NK-92 treated with Interleukin-12 subunit alpha and Interleukin-12 subunit beta, amount 100 ng/mL, for 24 hours (cell line): ENCODE measurements around the gene ANKRD65.
"Not testable (repeated sequence)": the region's sequence is repeated elsewhere in the genome, so short reads cannot be mapped to it uniquely, and the experiment has no call there.

ENCODE experiments used
- DNase-seq: peaks from one replicate; lab custom pipeline; 2025; lab: John Stamatoyannopoulos, UW

Gene ANKRD65

GRCh38 chr1:1430114-1430982 lies 9.3 kb upstream of the ANKRD65 start:
- no peak for DNase-seq

- DNase-seq, result no peak
Measured at GRCh38 chr1:1429671-1430073, 8.6 kb upstream of the ANKRD65 start.

GRCh38 chr1:1428967-1429366 lies 7.9 kb upstream of the ANKRD65 start:
- not testable (repeated sequence) for DNase-seq

GRCh38 chr1:1428174-1428573 lies 7.1 kb upstream of the ANKRD65 start:
- DNase-seq, result no peak

DNA sequence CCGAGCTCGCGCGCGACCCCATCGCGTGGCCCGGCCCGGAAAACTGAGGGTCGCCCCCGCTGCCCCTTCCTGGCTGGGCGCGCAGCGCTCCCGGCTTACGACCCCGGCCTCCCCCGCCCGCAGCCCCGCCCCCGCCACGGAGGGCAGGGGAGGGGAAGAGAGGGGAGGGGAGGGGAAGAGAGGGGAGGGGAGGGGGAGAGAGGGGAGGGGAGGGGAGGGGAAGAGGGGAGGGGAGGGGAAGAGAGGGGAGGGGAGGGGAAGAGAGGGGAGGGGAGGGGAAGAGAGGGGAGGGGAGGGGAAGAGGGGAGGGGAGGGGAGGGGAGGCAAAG lies 6.7 kb upstream of the ANKRD65 start:
- DNase-seq, result no peak

- no peak for DNase-seq
Measured at GRCh38 chr1:1427106-1427819, 6.2 kb upstream of the ANKRD65 start.

GRCh38 chr1:1426496-1427105 lies 5.5 kb upstream of the ANKRD65 start:
- no peak for DNase-seq

GRCh38 chr1:1425753-1426495 lies 4.8 kb upstream of the ANKRD65 start:
- DNase-seq, result no peak

GRCh38 chr1:1425426-1425752 lies 4.3 kb upstream of the ANKRD65 start:
- DNase-seq, result no peak

- no peak for DNase-seq
Measured at GRCh38 chr1:1424707-1425106, 3.6 kb upstream of the ANKRD65 start.

DNA sequence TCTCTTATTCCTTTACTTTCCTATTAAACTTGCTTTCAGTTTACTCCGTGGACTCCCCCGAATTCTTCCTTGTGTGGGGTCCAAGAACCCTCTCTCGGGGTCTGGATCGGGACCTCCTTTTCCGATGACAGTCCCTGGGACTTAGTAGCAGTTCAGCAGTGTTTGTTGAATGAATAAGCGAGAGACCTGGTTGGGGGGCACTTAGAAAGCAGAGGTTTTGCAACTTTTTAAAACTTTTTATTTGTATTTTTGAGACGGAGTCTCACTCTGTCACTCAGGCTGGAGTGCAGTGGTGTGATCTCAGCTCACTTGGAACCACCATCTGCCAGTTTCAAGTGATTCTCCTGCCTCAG lies 2.1 kb upstream of the ANKRD65 start:
- no peak for DNase-seq

DNA sequence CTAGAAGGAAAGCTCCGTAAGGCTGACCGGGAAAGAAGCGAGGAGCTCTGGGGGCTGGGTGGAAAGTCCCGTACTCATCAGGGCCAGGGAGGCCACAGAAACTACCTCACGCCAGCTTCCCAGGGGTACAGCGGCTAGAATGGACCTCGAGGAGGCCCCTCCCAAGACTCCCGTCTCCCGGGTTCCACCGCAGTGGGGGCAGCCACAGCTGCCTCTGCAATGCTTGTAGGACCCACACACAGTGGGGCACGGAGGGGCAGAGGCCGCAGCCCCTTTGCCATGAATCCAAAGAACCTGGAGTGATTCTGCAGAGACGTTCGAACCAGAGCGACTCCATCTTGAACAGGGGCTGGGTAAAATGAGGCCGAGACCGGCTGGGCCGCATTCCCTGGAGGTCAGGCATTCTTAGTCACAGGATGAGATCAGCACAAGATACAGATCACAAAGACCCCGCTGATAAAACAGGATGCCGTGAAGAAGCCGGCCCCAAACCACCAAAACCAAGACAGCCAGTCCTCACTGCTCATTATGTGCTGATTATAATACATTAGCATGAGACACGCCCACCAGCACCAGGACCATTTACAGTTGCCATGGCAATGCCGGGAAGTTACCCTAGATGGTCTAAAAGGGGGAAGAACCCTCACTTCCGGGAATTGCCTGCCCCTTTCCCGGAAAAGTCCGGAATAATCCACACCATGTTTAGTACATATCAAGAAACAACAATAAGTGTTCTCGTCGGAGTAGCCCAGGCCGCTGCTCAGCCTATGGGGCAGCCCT lies 1.6 kb upstream of the ANKRD65 start:
- no peak for DNase-seq

DNA sequence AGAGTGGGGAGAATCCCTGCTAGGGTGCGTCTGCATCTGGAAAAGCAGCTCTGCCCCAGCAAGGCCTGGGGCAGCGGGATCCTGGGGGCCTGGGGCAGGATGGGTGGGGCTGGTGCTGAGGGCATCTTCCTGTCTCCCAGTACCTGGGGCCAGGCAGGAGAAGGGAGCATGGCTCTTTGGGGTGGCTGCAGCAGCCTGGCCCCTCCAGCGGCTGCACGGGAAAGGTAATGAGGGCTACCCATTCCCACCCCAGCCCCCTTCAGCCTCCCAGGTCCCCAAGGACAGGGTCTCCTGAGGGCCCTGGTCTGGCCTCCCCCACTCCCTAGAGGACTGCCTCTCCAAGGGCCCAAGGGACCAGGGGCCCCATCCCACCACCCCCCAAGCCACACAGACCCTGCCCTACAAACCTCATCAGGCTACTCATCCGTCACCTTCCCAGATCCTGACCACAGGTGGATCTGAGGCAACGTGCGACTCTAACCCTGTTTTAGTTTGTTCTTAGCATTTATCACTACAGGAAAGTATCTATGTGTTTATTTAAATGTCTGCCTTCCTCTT lies 910 bp upstream of the ANKRD65 start:
- no peak for DNase-seq

GRCh38 chr1:1420654-1421141 lies 378 bp downstream of the ANKRD65 start:
- DNase-seq, result no peak

DNA sequence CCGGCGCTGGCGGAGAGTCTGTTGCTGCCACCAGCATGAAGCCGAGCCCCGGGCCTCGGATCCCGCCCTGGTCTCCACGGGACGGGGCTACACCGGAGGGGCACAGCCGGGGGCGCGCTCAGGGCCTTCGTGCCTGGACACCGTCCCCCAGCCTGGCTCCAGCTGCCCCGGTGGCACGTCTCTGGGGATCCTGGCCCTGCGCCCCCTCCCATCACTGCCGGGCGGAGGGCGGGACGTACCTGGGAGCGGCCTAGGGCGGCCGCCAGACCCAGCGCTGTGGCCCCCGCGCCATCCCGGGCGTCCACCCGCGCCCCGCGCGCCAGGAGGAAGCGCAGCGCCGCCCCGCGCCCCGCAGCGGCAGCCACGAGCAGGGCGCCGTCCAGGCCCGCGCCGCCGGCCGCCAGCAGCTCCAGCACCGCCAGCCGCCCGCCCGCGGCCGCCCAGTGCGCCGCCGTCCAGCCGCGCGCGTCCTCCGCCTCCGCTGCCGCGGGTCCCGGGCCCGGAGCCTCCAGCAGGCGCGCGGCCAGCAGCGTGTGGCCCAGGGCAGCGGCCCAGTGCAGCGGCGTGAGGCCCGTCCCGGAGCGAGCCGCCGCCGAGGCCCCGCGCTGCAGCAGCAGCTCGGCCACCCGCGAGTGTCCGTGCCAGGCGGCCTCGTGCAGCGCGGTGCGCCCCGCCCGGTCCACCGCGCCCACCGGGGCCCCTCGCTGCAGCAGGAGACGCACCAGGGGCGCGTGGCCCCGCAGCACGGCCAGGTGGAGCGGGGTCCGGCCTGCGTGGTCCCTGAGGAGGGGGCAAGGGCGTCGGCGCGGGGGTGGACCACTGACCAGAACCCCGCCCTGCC lies 1.0 kb downstream of the ANKRD65 start:
- DNase-seq, result no peak

- no peak for DNase-seq
Measured at GRCh38 chr1:1419363-1419812, 1.7 kb downstream of the ANKRD65 start.

GRCh38 chr1:1418464-1419362 lies 2.4 kb downstream of the ANKRD65 start:
- no peak for DNase-seq

DNA sequence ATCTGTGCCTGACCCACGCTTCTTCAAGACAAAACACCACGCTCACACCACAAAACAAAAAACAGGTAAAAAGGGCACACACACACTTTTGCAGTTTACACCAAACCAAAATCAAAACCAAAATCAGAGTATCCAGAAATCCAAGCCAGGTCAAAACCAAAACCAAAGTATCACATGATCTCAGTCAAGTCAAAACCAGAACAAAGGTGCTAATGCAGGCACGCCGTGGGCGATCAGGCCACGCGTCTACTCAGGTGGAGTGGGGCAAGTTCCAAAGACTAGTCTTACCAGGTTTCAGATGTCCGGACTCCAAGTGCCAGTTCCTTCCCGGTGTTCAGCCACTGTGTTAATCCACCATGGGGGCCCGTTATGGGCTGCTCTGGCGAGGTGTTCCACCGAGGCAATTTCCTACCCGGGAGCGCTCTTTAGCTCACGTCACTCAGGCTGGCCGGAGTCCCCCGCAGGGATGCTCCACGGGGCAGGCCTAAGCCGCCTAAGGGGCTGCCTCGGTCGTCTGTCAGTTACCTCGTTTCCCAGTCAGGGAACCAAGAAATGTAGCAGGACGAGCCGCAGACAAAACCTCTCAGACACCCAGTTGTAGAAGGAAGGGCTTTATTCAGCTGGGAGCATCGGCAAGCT lies 3.1 kb downstream of the ANKRD65 start:
- DNase-seq, result not testable (repeated sequence)

GRCh38 chr1:1417396-1417795 lies 3.7 kb downstream of the ANKRD65 start:
- not testable (repeated sequence) for DNase-seq
